Ectodermal cell (in vitro differentiated cells): ENCODE results near the gene EXOSC10.
"Not testable (repeated sequence)": the region's sequence is repeated elsewhere in the genome, so short reads cannot be mapped to it uniquely, and the experiment has no call there.

Experiments used
- H3K27ac ChIP-seq: 2 replicates; pipeline ENCODE4 v1.7.0; 2013; ENCODE audit warnings: mild to moderate bottlenecking, low read depth, low read length; ENCODE audit not compliant: insufficient read depth, poor library complexity, severe bottlenecking
- H3K27me3 ChIP-seq: 2 replicates; pipeline ENCODE4 v1.7.0; 2013; ENCODE audit warnings: mild to moderate bottlenecking, low read length; ENCODE audit not compliant: insufficient read depth, control insufficient read depth, poor library complexity, severe bottlenecking
- H3K36me3 ChIP-seq: one replicate; pipeline ENCODE4 v1.7.0; 2013; ENCODE audit warnings: low read length; ENCODE audit not compliant: control insufficient read depth, insufficient read depth
- H3K4me1 ChIP-seq: one replicate; pipeline ENCODE4 v1.7.0; 2013; ENCODE audit warnings: low read length; ENCODE audit not compliant: control insufficient read depth, insufficient read depth
- H3K4me3 ChIP-seq: 2 replicates; pipeline ENCODE4 v1.7.0; 2013; ENCODE audit warnings: low read depth, low read length, control low read depth; ENCODE audit not compliant: insufficient read depth
- H3K9me3 ChIP-seq: 2 replicates; pipeline ENCODE4 v1.7.0; 2013; ENCODE audit warnings: mild to moderate bottlenecking, low read length, moderate library complexity; ENCODE audit not compliant: control insufficient read depth
- WGBS, 2 experiments: methylation state at CpG; one replicate each; pipeline ENCODE4 v1.1.7; 2013; ENCODE audit warnings: missing lambda C conversion rate in 2 of 2; 5-methylcytosine and 5-hydroxymethylcytosine counted together

The EXOSC10 gene

GRCh38 chr1:11037019-11037739, 62.5 kb downstream of the EXOSC10 start:
- H3K9me3 ChIP-seq, H3K36me3 ChIP-seq, H3K4me3 ChIP-seq, H3K27ac ChIP-seq, H3K27me3 ChIP-seq, H3K4me1 ChIP-seq: not testable (repeated sequence)
- 66 to 72% methylated on average over 16 to 18 of the region's 18 CpGs for WGBS, 2 experiments

DNA sequence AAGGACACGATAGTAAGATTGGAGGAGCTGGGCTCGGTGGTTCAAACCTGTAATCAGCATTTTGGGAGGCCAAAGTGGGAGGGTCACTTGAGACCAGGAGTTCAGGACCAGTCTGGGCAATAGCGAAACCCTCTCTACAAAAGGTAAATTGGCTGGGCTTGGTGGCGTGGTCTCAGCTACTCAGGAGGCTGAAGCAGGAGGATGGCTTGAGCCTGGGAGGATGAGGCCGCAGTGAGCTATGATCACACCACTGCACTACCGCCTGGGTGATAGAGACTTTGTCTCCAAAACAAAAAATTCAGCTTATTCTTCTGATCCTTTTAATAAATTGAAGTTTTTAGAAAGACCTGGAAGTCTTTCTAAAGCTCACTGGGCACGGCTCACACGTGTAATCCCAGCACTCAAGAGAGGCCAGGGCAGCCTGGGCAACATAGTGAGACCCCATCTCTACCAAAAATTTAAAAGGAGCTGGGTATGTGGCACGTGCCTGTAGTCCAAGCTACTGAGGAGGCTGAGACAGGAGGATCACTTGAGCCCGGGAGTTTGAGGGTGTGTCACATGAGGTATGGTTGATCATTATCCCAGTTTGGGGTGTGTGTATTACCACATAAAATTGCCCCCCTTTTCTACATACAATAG, 67.9 kb downstream of the EXOSC10 start:
- Histone ChIP-seq H3K36me3 (peaks cover under 1% of the 10 kb centered on the region), H3K27me3 (no peaks in the 10 kb centered on the region), H3K4me1 (no peaks in the 10 kb centered on the region), H3K4me3 (no peak overlapping the region), H3K27ac (no peak overlapping the region), H3K9me3 (no peaks in the 10 kb centered on the region)
- 94% methylated on average over 10 of the region's 10 CpGs for WGBS, 2 experiments

DNA sequence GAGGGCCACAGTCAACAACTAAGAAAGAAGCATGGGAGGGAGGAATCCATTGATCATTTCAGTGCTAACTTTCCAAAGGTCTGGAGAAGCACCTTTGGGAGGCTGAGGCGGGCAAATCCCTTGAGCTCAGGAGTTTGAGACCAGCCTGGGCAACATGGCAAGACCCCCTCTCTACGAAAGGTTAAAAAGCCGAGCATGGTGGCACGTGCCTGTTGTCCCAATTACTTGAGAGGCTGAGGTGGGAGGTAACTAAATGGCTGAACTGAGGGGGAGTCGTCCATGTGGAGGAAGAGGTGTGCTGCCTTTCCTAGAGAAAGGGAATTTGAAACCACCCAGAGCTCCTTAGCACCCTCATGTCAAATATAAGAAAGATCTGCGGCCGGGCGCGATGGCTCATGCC, 68.8 kb downstream of the EXOSC10 start:
- WGBS, 2 experiments, result 92% methylated on average over 9 of the region's 9 CpGs
- peaks cover 3% of the 10 kb centered on the region for H3K36me3 ChIP-seq
- no peak overlapping the region for H3K27ac ChIP-seq
- no peaks in the 10 kb centered on the region for H3K27me3 ChIP-seq
- H3K4me1 ChIP-seq, result no peaks in the 10 kb centered on the region
- H3K9me3 ChIP-seq, result no peaks in the 10 kb centered on the region
- H3K4me3 ChIP-seq, result no peak overlapping the region

GRCh38 chr1:11028018-11028417, 71.7 kb downstream of the EXOSC10 start:
- 92 to 95% methylated on average over 3 of the region's 3 CpGs for WGBS, 2 experiments
- Histone ChIP-seq H3K4me1 (no peaks in the 10 kb centered on the region), H3K9me3 (no peaks in the 10 kb centered on the region), H3K36me3 (peaks cover 27% of the 10 kb centered on the region), H3K27ac (no peak overlapping the region), H3K27me3 (no peaks in the 10 kb centered on the region), H3K4me3 (no peak overlapping the region)

- Histone ChIP-seq H3K27ac (no peak overlapping the region), H3K4me1 (no peaks in the 10 kb centered on the region), H3K36me3 (peaks cover 27% of the 10 kb centered on the region), H3K9me3 (no peaks in the 10 kb centered on the region), H3K4me3 (no peak overlapping the region), H3K27me3 (no peaks in the 10 kb centered on the region)
- WGBS, 2 experiments, result 87 to 89% methylated on average over 6 of the region's 6 CpGs
Measured at GRCh38 chr1:11027316-11027715, 72.4 kb downstream of the EXOSC10 start.

DNA sequence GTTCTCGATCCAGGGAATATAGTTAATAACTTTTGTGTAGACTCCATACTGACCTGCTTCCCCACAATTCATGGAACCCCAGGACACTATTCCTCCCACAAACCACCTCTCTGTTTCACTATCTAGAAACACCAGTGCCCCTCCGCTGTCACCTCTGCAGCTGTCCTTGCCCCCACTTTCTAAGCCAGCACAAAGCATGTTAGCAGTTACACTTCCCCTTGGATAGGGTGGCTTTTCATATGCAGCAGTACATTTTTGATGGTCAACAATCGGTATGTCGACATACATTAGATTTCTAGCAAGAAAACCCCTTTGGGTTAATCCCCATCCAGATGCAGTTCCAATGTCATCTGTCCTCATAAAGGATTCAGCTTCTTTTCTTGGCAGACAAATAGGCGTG, 72.8 kb downstream of the EXOSC10 start:
- Histone ChIP-seq H3K36me3 (peaks cover 27% of the 10 kb centered on the region), H3K27me3 (no peaks in the 10 kb centered on the region), H3K4me1 (no peaks in the 10 kb centered on the region), H3K4me3 (no peak overlapping the region), H3K9me3 (no peaks in the 10 kb centered on the region), H3K27ac (no peak overlapping the region)
- WGBS, 2 experiments, result 92 to 95% methylated on average over 5 of the region's 5 CpGs

- Histone ChIP-seq H3K27ac (no peak overlapping the region), H3K36me3 (peaks cover 32% of the 10 kb centered on the region), H3K9me3 (no peaks in the 10 kb centered on the region), H3K4me1 (no peaks in the 10 kb centered on the region), H3K27me3 (no peaks in the 10 kb centered on the region), H3K4me3 (no peak overlapping the region)
- 93 to 100% methylated on average over 1 of the region's 1 CpG for WGBS, 2 experiments
Measured at GRCh38 chr1:11026052-11026451, 73.6 kb downstream of the EXOSC10 start.

DNA sequence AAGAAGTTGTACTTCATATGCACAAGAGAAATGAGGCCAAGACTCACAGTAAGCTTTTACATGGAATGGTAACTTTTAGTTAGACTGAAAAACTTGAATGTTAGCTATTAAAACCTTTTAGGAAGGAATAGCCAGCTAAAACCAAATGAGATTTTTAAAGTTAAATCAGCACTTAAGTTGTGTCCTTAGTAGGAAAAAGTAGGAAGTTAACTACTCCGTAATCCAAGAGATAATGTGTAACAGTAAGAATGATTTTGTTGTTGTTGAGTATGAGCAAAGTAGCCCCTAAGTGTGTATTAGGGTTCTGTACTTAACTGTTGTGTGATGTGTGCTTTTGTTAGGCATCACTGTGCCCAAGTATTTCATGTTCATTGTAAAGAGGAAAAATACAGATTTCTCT, 74.1 kb downstream of the EXOSC10 start:
- Histone ChIP-seq H3K9me3 (no peaks in the 10 kb centered on the region), H3K27ac (no peak overlapping the region), H3K4me3 (no peak overlapping the region), H3K27me3 (no peaks in the 10 kb centered on the region), H3K4me1 (no peaks in the 10 kb centered on the region), H3K36me3 (peaks cover 32% of the 10 kb centered on the region)
- 90 to 97% methylated on average over 1 of the region's 1 CpG for WGBS, 2 experiments

GRCh38 chr1:11024874-11025203, 74.8 kb downstream of the EXOSC10 start:
- Histone ChIP-seq H3K27me3 (no peaks in the 10 kb centered on the region), H3K4me1 (no peaks in the 10 kb centered on the region), H3K4me3 (no peak overlapping the region), H3K9me3 (no peaks in the 10 kb centered on the region), H3K36me3 (peaks cover 38% of the 10 kb centered on the region), H3K27ac (no peak overlapping the region)
- WGBS, 2 experiments, result 91 to 100% methylated on average over 1 to 2 of the region's 2 CpGs

- 97 to 100% methylated on average over 2 of the region's 3 CpGs for WGBS, 2 experiments
- Histone ChIP-seq H3K4me1 (no peaks in the 10 kb centered on the region), H3K27me3 (no peaks in the 10 kb centered on the region), H3K27ac (no peak overlapping the region), H3K4me3 (no peak overlapping the region), H3K36me3 (peaks cover 41% of the 10 kb centered on the region), H3K9me3 (no peaks in the 10 kb centered on the region)
Measured at GRCh38 chr1:11024154-11024873, 75.4 kb downstream of the EXOSC10 start.
